Neural cell (in vitro differentiated cells): Measurements from ENCODE around the gene SETD2.

ENCODE experiments used
- POLR2AphosphoS5 ChIP-seq: IDR thresholded peaks from 2 replicates; pipeline ENCODE4 v1.6.1; 2012
- TAF1 ChIP-seq: IDR thresholded peaks from 2 replicates; pipeline ENCODE4 v1.6.1; 2012; ENCODE audit warnings: low read depth

DNA sequence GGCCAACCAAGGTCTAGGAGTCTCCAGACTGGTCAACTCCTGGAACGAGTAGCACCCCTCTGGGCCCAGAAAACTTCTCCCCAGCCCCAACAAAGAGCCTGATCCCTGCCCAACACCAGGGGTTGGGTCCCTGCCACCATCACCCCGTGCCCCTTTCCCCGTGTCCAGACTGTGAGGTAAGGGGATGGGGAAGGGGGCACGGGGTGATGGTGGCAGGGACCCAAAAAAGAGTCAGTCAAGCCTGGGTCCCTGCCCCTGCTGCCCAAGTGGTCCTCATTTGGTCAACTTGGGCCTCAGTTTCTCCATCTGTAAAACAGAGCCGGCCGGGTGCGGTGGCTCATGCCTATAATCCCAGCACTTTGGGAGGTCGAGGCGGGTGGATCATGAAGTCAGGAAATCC is 185.5 kb downstream of the SETD2 start:
- no peak for TF ChIP-seq TAF1
- no peak for TF ChIP-seq POLR2AphosphoS5
